GM10847 (cell line): ENCODE results near the gene IGIP.

Experiments
- POLR2A ChIP-seq: IDR thresholded peaks from 2 replicates; pipeline ENCODE4 v1.6.1; 2011; ENCODE audit not compliant: insufficient read length; ENCODE audit errors: extremely low read depth

The IGIP gene

DNA sequence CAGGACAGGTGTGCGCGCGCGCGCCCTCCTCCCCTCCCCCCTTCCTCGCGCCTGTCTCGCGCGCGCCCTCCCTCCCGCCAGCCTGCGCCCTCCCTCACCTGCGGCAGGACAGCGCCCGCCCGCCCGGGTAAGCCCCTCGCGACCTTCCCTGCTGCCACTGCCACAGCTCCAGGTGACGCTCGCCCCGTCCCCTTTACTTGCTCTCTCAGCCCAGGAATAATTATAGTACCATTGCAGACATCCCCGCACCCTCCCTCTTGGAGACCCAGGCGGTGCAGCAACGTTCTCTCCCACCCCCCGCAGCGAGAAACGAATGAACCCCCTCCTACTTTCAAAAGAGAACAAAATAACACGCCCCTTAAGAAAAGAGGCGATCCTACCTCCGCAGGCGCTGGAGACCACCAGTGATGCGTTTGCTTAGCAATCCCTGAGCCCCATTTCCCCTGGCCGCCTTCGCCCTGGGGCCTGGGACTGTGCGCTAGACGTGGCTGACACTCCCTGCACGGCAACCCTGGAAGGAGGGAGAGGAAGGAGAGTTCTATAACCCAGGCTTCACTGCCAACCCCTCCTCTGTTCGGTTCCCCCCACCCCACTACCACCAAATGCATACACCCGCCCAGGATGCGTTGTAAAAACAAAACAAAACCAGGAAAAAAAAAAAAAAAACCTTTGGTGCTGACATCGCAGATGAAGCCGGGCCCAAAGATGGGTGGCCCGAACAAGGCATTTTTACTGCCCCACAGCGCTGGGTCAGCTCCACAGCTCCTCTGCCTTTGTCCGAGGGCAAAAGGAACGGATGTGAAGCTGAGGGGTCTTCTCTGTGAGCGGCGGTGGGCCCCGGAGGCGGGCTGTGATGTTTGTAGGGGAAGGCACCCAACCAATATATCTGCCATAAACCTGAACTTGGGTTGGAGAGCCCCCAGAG lies 17.4 kb upstream of the IGIP start:
- no peak for TF ChIP-seq POLR2A

GRCh38 chr5:140109018-140109758 lies 16.5 kb upstream of the IGIP start:
- TF ChIP-seq POLR2A = no peak

GRCh38 chr5:140109759-140110645 lies 15.7 kb upstream of the IGIP start:
- no peak for TF ChIP-seq POLR2A

- TF ChIP-seq POLR2A = no peak
Measured at GRCh38 chr5:140110646-140110957, 15.1 kb upstream of the IGIP start.

DNA sequence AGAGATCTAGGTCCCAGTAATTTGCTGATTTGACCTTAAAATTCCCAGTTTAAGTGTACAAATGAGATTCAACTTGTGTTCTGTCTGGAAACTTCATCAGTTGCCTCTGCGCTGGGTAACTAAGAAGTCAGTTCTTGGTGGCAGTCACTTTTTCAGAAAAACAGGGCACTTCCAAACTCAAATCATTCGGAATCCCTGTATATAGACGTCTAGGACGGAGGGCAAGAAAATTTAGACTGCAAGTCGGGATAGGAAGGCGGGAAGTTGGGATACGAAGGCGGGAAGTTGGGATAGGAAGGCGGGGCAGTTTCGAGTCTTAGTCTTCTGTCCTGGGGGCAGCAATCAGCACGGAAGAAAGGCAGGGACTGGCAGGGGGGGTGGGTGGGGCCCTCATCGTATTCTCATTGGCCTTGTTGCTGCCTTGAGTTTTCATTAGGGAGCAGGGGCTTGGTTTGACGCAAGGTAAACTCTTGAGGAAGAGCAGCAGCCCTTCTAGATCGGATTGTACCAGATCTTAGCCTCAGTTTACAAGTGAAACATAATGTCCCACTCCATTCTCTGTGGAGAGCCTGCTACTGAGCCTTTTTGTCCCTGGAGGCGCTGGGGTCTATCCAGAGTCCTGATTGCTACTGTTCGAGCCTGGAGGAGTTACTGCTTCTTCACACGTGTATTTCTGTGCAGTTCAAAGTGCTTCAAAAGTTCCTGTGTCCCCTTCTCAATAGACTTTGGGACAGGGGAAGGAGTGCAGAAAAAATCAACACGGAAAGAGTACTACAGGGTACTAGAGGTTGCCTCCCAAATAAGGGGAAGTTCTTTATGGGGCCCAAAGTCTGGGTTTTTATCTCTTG lies 14.5 kb upstream of the IGIP start:
- TF ChIP-seq POLR2A = no peak

DNA sequence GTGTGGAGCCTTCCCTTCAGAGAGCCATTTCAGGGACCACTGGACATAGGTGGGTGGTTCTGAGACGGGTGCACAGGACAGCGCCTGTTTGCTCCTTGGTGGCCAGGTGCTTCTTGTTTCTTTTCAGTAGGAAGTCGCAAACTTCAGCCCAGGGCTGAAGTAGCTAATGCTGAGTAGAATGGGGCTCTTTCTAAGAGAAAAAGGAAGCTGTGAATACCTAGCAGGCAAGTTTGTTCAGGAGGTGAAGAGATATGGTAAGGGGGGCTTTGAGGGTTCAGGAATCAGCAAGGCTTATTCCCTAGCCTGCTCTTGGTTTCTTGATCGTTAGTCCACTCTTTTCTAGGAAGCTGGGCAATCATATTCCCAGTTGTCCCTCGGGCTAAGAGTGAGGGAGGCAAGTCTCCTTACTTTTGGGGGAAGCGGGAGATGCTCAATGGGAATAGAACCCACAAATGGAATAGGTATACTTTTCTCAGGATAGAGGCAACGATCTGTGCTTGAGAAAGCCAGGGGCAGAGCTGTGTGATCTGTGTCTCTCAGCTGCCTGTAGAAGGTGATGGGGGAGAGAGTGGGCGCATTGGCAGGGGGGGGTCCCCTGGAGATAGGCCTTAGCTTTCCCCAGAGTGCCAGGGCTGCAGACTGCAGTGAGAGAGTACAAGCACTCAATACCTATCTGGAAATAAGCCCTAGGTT lies 13.7 kb upstream of the IGIP start:
- TF ChIP-seq POLR2A = no peak

DNA sequence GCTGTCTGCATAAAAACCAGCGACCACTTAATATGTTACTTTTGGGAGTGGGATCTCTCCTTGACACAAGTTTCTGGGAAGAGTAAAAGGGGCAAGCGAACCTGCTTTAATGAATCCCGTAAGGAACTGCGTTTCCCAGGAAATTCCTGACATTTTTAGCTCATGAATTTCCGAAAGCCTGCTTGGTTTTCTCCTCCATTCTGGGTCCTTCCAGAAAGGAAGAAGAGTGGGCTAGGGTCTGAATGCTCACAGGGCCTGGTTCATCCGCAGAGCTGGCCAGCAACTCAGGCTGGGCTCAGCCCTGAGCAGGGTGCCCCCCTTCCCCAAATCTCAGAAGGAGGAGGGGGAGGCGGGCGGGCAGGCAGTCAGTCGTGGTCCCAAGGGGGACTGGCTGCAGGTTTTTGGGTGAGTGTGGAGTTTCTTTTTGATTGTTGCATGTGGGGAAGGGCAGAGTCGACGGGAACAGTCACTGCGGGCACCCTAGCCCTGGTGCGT lies 13.0 kb upstream of the IGIP start:
- no peak for TF ChIP-seq POLR2A

GRCh38 chr5:140113180-140113698 lies 12.5 kb upstream of the IGIP start:
- no peak for TF ChIP-seq POLR2A

DNA sequence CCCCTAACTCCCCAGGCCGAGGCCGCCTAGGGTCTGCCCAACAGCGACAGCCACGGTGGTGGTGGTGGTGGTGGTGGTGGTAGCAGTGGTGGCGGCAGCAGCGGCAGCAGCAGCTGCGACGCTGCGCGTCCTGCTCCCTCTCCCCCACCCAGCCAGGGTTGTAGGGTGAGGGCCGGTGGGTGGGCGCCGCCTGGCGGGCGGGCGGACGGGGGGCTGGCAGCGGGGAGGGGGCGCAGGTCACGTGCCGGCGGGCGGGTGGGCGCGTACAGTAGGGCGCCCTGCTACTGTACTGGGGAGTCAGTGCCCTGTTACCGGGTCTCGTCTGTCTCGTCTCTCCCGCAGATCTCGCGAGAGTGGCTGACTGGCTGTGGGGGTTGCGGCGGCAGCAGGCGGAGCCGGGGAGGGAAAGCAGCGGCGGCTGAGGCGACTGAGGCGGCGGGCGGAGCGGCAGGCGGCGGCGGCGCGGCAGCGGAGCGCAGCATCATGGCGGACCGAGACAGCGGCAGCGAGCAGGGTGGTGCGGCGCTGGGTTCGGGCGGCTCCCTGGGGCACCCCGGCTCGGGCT lies 12.0 kb upstream of the IGIP start, which contains the start of gene PURA:
TSS of gene PURA (plus strand) at position 411 of the 565 bp plus-strand sequence. CDS start at position 484, 73 bp downstream.
- TF ChIP-seq POLR2A = peak; percentile 83

GRCh38 chr5:140114341-140115185 lies 11.2 kb upstream of the IGIP start:
- TF ChIP-seq POLR2A = no peak

- no peak for TF ChIP-seq POLR2A
Measured at GRCh38 chr5:140115186-140115500, 10.6 kb upstream of the IGIP start.

GRCh38 chr5:140116716-140117115 lies 9.0 kb upstream of the IGIP start:
- TF ChIP-seq POLR2A = no peak
